Measurements from ENCODE around the gene OBSL1.

The OBSL1 gene

DNA sequence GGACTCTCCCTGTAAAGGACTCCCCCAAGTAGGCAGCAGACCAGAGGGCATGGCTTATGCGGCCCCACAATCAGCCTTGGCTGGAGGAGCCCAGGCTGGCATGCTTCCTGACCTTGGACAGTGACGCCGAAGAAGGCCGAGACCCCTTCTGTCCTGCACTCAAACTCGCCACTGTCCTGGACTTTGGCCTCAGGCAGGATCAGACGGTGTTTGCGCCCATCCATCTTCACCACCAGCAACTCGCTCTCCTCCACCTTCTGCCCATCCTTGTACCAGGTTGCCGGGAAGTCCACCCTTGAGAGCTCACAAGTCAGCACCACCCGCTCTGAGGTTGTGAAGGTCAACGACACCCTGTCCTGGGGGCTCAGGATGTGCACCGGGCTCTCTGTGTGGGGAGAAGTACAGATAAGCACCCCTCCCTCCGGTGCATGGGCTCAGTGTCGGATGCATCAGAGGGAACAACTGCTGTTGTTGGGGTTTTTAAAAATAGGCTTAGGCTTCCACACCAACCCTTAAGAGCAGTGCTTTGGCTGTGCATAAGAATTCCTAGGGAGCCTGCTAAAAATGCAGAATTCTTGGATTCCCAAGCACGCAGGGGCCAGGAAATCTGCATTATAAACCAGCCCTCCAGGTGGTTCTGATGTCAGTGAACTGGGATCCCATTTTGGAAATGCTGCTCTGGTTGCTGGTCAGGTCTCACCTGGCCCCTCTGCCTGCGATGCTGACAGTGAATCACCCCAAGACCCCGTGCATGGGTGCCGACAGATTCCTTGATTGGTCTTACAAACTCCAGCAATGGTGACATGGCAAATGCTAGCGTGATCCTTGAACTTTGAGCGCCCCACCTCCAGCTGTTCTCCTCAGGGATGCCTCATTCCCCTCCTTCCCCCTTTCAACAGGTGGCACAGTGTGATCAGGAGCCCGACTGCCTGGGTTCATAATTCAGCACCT is 5.9 kb downstream of the OBSL1 start:
- DNase-seq, result no peak

DNA sequence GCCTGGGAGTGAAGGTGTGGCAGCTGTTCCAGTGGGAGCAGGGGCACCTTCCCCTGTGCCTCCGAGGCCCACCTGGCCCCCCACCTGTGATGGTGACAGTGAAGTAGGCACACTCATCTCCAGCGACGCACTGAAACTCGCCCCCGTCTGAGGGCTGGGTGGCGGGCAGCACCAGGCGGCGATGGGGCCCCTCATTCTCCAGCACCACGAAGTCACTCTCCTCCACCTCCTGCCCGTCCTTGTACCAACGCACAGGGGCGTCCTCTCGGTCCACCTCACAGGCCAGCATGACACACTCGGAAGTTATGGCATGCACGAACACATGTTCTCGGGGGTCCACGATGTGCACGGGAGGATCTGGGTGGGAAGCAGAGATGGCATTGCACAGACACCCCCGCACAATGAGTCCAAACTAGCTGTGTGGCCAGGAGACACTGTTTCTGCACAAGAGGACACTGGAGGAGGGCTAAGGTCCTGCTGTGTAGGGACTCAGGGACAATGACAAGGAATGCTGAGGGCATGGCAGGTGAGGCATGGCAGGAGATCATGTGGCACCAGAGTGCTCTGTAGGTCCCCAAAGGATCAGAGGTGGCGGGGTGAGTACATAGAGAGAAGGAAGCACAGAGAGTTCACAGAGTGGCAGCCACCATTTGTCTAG is 7.9 kb downstream of the OBSL1 start:
- DNase-seq, result no peak

DNA sequence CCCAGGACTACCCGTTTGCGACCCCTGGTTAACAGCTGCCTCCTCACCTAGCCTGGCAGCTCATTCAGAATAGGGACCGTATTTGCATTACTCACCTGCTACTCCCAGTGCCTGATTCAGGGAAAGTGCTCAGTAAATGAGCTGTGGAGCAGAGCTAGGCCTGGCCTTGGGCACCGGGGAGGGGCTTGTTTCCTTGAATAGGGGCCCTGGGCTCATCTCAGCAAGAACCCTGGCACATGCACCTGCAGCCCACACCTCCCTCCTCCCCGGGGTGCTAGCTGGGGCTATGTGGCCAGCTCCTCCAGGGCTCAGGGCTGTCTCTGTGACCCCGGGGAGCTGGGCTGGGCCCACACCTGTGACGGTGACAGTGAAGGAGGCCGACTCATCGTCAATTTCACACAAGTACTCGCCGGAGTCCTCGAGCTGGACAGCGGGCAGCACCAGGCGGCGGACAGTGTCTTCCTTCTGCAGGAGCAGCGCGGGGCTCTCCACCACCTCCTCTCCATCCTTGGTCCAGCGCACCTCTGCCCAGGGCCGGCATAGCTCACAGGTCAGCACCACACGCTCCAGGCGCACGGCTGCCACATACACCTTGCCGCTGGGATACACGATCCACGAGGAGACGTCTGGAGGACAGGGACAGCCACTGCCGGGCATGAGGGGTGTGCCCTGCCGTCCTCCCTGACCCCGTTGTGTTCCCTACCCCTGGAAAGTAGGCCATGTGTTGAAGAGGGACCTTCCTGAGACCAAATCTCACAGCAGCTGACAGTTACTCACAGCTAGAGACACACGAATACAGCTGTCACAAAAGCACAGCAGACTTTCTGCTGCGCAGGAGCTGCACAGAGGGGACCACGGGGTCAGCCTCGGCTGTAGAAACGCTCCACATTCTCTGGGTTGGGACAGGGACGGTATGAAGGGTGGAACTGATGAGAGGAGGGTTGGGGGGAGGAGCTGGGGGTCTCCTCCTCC is 9.0 kb downstream of the OBSL1 start:
- DNase-seq, result no peak

DNA sequence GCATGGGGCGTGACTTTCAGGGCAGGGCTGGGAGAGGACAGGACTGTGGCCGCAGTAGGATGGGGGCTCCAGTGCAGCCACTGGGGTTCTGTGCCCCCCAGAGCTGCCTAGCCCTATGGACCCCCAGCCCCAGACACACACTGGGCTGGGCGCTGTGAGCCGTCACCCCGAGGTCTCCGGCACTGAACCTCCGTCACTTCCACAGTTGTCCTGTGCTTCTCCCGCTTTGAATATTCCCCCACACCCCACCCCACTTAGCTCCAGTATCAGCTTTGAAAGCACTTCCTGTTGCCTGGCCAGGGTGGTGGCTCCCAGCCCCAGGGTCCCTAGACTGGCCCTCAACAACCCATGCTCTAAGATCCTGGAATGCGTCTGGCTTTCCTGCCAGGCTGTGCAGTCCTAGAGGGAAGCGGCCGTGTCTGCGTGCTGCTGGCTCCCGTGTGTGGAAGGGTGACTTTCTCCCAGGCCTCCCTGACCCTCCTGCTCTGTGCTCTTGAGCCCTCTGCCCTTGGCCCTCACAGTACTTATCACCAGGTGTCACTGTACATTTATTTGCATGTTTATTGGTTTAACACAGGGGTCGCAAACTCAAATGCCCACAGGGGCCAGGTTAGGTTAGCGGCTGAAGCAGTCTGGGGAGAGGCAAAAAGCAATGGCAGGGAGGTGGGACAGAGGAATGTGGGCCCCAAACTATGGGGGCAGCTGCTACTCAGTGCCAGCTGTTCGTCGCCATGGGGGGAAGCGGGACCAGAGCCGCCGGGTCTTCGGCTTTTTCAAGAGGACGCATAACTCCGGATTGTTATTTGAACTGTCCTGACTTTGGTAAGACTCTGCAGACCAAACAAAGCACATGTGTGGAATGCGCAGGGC is 9.9 kb downstream of the OBSL1 start:
- no peak for DNase-seq

DNA sequence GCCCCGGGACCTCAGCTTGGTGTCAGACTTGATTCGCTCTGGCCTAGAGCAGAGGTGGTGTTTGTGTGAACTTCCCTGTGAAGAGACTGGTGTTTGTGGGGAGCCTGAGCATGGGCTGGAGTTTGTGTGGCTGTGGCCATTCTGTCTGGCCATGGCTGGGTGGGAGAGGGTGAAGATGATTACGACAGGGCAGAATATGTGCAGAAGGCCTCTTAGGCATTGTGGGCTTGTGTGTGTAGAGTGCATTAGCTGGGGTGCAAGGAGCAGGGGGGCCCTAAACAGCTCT is 10.5 kb downstream of the OBSL1 start:
- DNase-seq, result no peak

DNA sequence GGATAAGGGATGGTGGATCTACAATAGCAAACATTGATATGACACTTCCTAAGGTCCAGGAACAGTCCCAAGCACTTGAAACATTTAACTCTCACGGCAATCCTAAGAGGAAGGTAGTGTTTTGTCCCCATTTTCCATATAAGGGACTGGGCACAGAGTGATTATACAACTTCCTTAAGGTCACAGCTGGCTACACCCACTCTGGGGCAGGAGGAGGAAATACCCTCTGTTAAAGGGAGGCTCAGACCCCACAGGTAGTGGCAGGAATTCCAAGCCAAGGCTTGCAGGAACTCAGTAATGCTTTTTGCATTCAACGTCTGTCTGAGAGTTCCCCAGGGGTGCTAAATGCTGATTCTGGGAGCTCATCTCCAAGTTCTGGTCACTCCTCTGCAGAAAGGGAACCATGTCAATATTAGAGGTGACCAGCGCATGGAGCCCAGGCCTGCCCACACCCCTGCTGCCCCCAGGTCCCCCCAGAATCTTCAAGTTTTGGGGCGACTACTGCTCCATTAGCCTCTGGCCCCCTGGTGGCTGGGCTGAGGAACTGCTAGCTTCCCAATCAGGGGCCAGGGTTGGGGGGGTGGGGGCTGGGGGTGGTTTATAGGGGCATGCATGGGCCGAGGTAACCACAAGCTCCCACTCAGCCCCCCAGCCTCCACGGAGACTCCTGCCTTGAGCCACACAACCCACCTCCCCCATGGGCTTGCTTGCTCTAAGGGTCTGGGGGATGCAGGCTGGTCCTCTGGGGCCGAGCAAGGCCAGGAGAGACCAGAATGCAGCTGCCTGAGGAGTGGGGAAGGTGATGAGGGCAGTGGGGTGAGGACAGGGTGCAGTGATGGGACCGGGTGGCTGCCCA is 11.1 kb downstream of the OBSL1 start:
- DNase-seq, result peak; percentile 20

DNA sequence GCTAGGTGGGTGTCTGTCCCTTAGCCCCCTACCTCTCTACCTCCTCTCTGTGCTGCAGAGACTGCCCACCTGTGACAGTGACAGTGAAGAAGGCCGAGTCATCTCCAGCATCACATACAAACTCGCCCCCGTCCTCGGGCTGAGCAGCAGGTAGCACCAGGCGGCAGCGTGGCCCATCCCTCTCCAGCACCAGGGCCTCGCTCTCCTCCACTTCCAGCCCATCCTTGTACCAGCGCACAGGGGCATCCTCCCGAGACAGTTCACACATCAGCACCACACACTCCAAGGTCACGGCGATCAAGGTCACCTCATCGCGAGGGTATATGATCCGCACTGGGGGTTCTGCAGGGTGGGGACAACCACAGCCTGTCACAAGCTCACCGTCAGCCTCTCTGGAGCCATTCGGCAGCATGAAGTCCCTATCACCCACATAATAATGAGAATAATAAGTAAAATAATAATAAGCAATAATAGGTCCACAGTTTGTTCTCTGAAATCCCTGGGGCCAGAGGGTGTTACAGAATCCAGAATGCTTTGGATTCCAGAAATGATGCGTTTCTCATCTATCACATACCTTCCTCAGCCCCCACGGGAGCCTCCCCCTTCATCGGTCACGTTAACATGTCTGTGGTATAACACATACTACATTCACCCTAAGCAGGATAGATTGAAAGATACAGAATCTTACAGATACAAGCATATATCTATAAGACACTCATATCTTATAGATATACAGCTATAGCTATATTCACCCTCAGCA is 12.0 kb downstream of the OBSL1 start:
- DNase-seq, result no peak

DNA sequence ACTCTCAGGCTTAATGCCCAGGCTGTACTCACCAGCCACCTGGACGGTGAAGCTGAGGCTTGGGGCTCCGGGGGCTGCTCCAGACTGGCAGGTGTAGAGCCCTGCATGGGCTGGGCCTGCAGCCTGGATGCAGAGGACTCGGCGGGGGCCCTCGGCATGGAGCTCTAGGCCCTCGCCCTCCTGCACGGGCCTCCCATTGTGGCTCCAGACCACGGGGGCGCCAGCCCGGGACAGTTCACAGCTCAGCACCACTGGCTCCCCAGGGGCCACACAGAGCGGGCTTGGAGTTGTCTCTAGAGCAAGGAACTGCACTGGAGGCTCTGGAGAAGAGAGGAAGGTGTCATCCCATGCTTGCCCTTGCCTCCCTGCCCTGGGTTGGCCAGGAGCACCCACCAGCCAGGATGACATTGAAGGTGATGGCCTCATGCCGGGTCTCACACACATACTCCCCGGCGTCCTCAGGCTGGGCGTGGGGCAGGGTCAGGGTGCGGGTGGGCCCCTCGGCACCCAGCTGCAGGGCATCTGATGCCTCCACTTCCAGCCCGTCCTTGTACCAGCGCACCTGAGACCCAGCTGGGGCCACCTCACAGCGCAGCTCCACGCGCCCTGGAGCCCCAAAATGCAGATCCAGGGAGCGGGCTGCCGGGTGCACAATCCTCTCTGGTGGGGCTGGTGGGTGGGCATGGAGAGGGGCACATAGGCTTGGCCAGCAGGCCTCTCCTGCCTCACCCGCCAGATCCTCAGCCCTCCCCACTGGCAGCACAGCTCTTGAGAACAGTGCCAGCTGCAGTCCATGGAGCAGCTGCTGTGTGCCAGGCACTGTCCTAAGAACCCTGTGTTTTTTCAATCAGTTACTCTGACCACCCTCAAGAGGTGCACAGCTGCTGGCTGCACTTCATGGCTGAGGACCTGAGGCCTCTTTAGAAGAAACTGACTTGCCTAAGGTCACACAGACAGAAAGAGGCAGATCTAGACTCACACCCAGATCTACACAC is 13.3 kb downstream of the OBSL1 start:
- no peak for DNase-seq

DNA sequence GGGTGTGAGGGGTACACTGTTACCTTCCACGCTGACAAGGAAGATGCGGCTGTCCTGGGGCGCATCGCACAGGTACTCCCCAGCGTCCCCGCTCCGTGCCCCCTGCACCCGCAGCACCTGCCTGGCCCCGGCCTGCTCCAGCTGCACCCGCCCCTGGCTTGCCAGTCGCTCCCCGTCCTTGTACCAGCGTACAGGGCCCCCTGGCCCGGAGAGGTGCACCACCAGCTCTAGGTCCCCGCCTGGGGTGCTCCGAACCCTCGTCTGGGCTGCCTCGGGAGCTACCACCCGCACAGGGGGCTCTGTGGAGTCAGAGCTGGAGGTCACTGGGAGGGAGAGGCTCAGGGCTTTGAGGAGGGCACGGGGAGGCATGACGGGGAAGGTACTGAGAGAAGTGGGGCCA is 14.0 kb downstream of the OBSL1 start:
- no peak for DNase-seq

DNA sequence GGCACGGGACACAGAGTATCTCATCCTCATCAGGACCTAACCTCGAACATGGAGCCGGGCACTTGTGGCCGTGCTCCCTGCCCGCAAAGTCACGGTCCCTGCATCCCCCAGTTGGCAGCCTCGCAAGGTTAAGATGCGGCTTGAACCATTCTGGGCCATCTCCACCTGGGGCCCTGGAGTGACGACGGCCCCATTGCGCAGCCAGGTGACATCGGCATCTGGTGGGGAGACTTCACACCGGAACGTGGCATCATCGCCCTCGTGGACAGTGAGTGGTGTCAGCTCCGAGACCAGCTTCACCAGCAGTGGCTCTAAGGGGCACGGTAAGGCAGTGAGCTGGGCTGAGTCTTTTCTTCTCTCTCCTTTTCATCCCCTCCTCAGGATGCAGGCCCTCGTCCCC is 14.9 kb downstream of the OBSL1 start:
- no peak for DNase-seq

DNA sequence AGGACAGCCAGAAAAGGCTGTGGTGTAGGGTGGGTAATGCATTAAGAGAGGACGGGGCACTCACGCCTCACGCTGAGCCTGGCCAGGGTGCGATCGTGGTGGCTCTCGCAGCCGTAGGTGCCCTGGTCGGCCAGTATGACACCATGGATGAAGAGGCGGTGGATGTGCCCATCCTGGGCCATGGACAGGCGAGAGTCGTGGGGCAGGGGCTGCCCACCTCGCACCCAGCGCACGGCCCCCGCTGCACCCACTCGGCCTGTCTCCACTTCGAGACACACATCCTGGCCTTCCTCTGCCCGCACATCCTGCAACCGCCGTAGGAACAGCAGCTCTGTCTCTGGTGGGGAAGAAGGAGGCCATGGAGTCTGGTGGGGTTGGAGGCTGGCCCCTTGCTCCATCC is 15.4 kb downstream of the OBSL1 start:
- DNase-seq, result no peak

DNA sequence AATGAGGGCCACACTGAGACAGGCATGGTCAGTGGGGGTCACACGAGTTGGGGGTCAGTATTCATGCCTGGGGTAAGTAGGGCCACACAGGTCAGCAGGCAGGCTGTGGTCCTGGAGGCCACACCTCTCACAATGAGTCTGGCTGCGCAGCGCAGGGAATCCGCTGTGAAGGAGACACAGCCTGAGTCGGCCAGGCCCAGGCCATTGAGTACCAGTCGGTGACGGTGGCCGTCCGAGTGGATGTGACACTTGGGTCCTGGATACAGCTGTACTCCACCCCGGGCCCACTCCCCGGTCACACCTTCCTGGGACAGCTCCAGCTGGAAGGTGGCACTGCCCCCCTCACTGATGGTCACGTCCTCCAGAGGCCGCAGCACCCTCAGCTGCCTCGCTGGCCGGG is 17.0 kb downstream of the OBSL1 start:
- DNase-seq, result no peak

DNA sequence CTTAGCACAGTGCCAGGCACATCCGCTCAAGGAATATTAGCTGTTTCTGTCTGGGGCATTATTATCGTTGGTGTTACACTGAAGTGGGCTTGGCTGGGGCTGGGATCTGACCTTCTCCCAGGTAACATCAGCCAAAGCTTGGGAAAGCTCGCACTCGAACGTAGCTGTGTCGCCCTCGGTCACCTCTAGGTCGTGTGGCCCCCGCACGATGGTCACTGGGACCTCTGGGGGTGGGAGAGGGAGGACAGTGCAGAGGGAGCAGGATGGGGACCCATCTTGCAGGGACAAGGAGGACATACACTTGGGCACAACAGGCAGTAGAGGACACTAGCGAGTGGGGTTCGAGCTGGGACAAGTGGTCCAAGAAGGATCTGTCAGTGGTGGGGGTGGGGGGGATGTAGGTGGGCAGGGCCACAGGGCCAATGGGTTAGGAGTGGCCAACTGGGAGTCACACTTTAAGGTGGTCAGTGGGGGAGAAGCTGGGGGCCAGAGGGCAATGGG is 17.8 kb downstream of the OBSL1 start:
- DNase-seq, result no peak

DNA sequence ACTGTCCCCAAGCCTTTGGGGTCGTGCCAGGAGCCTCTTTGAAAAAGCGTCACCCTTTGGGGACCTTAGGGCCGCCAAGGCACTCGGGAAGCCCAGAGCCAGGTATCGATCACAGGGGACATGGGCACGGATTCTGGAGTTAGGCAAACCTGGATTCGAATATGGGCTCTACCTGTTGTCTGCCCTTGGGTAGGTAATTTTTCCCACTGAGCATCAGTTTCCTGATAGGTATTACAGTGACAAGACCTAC is 18.2 kb downstream of the OBSL1 start:
- no peak for DNase-seq

DNA sequence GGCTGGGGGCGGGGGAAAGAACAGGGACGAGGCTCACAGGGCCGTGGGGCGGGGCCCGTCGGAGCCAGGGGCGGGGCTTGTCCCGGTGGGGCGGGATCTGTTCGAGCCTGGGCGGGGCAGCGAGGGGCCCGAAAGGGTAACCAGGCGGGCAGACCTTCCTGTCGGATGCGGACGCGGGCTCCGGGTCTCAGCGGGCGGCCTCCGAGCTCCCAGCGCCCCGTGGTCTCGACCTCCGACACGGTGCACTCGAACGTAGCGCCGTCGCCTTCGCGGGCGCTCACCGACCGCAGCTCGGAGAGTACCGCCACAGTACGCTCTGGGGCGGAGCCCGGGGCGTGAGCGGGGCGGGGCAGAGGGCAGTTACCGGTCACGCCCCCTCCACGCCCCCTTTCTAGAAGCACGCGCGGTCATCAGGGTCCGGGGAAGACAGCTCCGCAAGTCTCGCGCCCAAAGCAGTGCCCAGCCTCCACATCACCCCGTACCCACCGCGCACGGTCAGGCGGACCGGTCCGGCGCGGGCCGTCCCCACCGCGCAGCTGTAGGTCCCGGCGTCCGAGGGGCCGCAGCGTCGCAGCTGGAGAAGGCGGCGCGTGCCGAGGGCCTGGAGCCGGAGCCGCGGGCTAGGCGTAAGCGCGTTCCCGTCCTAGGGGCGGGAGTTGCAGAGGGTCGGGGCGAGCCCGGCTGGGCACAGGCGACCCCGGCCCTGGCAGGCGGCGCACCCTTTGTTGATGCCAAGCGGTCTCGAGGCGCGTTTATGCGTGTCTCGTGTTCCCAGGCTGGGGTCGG is 18.8 kb downstream of the OBSL1 start:
- DNase-seq, result peak; percentile 82

DNA sequence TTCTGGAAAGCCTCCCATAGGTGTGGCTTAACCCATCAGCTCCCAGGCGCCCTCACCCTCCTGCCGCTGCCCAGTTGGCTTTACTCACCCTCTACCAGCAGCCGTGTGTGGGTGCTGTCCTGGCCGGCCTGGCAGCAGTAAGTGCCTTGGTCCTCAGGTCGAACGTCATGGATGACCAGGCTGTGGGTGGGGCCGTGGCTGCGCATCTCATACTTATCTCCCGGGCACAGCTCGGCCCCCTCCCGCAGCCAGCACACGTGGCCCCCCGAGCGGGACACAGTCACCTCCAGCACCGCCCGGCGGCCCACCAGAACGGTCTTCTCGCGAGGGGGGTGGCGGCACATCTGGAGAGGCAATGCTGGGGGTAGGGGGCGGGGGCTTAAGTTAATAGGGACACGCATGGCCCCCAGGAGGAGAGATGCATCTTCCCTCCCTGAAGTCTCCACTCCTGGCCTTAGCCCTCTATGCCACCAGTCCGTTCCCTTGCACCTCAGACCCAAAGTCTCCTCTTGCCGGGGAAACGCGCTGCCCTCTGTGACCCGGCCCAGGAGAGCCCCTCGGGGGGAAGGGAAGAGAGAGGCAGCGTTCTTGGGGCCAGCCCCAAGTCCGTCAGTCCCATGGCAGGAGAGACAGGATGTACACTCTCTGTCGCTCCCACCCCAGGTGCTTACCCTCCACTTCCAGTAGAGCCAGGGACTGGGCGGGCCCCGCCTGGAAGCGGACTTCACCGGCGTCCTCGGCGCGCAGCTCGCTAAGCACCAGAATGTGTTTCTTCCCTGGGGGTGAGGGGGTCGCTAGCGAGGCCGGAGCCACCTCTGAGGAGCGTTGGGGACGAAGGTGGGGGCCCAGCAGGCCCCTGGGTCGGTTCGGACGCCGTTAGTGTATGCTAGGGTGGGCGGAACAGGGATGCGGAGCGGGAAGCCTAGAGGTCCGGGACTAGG is 19.6 kb downstream of the OBSL1 start:
- peak; percentile 12 for DNase-seq

DNA sequence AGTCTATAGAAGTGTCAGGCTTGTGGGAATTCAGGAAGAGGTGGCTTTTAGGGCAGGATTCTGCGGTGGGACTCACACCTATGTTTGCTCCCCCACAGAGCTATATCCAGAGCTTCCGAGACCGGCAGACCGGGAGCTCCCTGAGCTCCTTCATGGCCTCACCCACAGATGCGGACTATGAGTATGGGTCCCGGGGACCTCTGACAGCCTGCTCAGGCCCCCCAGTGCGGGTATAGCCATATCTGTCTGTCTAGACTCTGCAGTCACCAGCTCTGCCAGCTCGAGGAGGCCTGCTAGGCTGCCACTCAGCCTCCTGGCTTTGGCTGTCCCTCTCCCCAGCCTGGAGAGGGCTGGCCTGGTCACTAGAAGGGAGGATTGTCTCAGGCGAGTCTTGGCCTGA is 21.7 kb downstream of the OBSL1 start:
- DNase-seq, result no peak

Measured in CD4-positive, alpha-beta T cell treated with Interleukin-12 subunit alpha and Interleukin-12 subunit beta, for 1 hour (primary cell).